H1 (cell line): Measurements from ENCODE around the gene PTPRJ. TPM values are rescaled to one million over a fixed set of nuclear protein-coding genes. Genes with fewer than 3 reads are reported as not detected.

Source experiments
- CTCF ChIA-PET: fragments of 300-600 bp; sonication (Branson Sonifier 250); formaldehyde crosslinking; loops from one replicate; lab custom pipeline; 2021; ENCODE audit not compliant: partially characterized antibody; lab: Charles Lee
- POLR2A ChIA-PET: fragments of 300-600 bp; sonication (Branson Sonifier 250); formaldehyde crosslinking; loops from one replicate; lab custom pipeline; 2021; ENCODE audit warnings: inconsistent platforms; ENCODE audit not compliant: partially characterized antibody; lab: Charles Lee
- DNase-seq, 2 experiments: peaks; one replicate each; pipeline versions ENCODE4 v3.0.0 to v3.0.0-alpha.2; 2010 to 2022; ENCODE audit warnings: low spot score in 2 of 2, low read depth in 1 of 2, mixed read lengths in 1 of 2
- FAIRE-seq: peaks from 2 replicates; lab custom pipeline; 2011; peaks lifted over from hg19 to GRCh38; lab: Jason Lieb, UNC
- H2AFZ ChIP-seq: 2 replicates; pipeline ENCODE4 v1.8.1; 2012; ENCODE audit warnings: low read length, inconsistent platforms
- H2AK5ac ChIP-seq: 2 replicates; pipeline ENCODE4 v1.6.1; 2013; ENCODE audit warnings: low read depth, low read length
- H2BK120ac ChIP-seq: replicated peaks from 2 replicates; pipeline ENCODE3; 2013; ENCODE audit warnings: low read depth, low read length, inconsistent platforms
- H2BK12ac ChIP-seq: 2 replicates; pipeline ENCODE4 v1.6.1; 2013; ENCODE audit warnings: low read depth, low read length
- H2BK15ac ChIP-seq: 2 replicates; pipeline ENCODE4 v1.6.1; 2013; ENCODE audit warnings: low read length
- H2BK20ac ChIP-seq: 2 replicates; pipeline ENCODE4 v1.6.1; 2013; ENCODE audit warnings: low read length
- H2BK5ac ChIP-seq: 2 replicates; pipeline ENCODE4 v1.6.1; 2013; ENCODE audit warnings: low read depth, low read length
- H3K14ac ChIP-seq: 2 replicates; pipeline ENCODE4 v1.6.1; 2013; ENCODE audit warnings: inconsistent platforms; ENCODE audit not compliant: insufficient read length
- H3K18ac ChIP-seq: 2 replicates; pipeline ENCODE4 v1.6.1; 2013; ENCODE audit warnings: low read length; ENCODE audit errors: extremely low read depth
- H3K23ac ChIP-seq: 2 replicates; pipeline ENCODE4 v1.6.1; 2013; ENCODE audit warnings: inconsistent platforms; ENCODE audit not compliant: insufficient read length
- H3K23me2 ChIP-seq: 2 replicates; pipeline ENCODE4 v1.6.1; 2013; ENCODE audit warnings: low read depth, low read length
- H3K27ac ChIP-seq: 2 replicates; pipeline ENCODE4 v1.6.1; 2011; ENCODE audit warnings: low read depth, low read length, inconsistent platforms
- H3K27me3 ChIP-seq, 4 experiments: replicated peaks in 1 of 4; 1 replicate in 1 of 4; 2 replicates in 3 of 4; pipeline versions ENCODE4 v1.6.1 to v1.8.1; 2011 to 2013; ENCODE audit warnings: low read length in 3 of 4, mild to moderate bottlenecking in 3 of 4, inconsistent platforms in 2 of 4, mixed read lengths in 2 of 4, moderate library complexity in 1 of 4; ENCODE audit not compliant: control insufficient read depth in 3 of 4, insufficient read depth in 3 of 4; ENCODE audit errors: extremely low read depth in 1 of 4
- H3K36me3 ChIP-seq, 4 experiments: 2 replicates each; pipeline versions ENCODE4 v1.6.1 to v1.8.1; 2011 to 2013; ENCODE audit warnings: mild to moderate bottlenecking in 4 of 4, low read length in 3 of 4, moderate library complexity in 2 of 4, control low read depth in 1 of 4, inconsistent platforms in 1 of 4; ENCODE audit not compliant: insufficient read depth in 4 of 4, control insufficient read depth in 2 of 4
- H3K4ac ChIP-seq: replicated peaks from 2 replicates; pipeline ENCODE3; 2013; ENCODE audit warnings: low read length, low read depth, mixed read lengths, inconsistent platforms; ENCODE audit not compliant: insufficient read length
- H3K4me1 ChIP-seq, 4 experiments: replicated peaks in 1 of 4; 1 replicate in 1 of 4; 2 replicates in 3 of 4; pipeline versions ENCODE4 v1.6.1 to v1.8.1; 2011 to 2013; ENCODE audit warnings: low read length in 3 of 4, inconsistent platforms in 2 of 4, mixed read lengths in 1 of 4; ENCODE audit not compliant: insufficient read depth in 4 of 4, control insufficient read depth in 3 of 4
- H3K4me2 ChIP-seq, 2 experiments: 2 replicates each; pipeline versions ENCODE4 v1.6.1 to v1.8.1; 2011 to 2013; ENCODE audit warnings: low read depth in 2 of 2, low read length in 2 of 2, control low read depth in 1 of 2, inconsistent platforms in 1 of 2, mild to moderate bottlenecking in 1 of 2; ENCODE audit not compliant: insufficient read depth in 1 of 2
- H3K4me3 ChIP-seq, 4 experiments: fragments of 200-600, 300-600 bp in 1 of 4; sonication (generic), shearing (Covaris generic), sonication (Bioruptor Twin) in 1 of 4; 2 replicates each; pipeline versions ENCODE4 v1.5.1 to v1.8.1; 2011 to 2016; ENCODE audit warnings: low read length in 4 of 4, low read depth in 3 of 4, control low read depth in 2 of 4, inconsistent platforms in 2 of 4, mild to moderate bottlenecking in 2 of 4, mixed read lengths in 1 of 4, moderate library complexity in 1 of 4; ENCODE audit not compliant: insufficient read depth in 2 of 4; ENCODE audit errors: extremely low read depth in 1 of 4
- H3K56ac ChIP-seq: replicated peaks from 2 replicates; pipeline ENCODE3; 2013; ENCODE audit warnings: low read depth, mild to moderate bottlenecking, mixed read lengths, low read length, inconsistent platforms; ENCODE audit not compliant: insufficient read length
- H3K79me1 ChIP-seq: 2 replicates; pipeline ENCODE4 v1.6.1; 2013; ENCODE audit warnings: low read depth, low read length, control low read depth
- H3K79me2 ChIP-seq, 2 experiments: 2 replicates each; pipeline versions ENCODE4 v1.6.1 to v1.8.1; 2012 to 2013; ENCODE audit warnings: low read length in 2 of 2, mild to moderate bottlenecking in 2 of 2, inconsistent platforms in 1 of 2; ENCODE audit not compliant: insufficient read depth in 2 of 2, control insufficient read depth in 1 of 2
- H3K9ac ChIP-seq, 4 experiments: replicated peaks in 1 of 4; 1 replicate in 1 of 4; 2 replicates in 3 of 4; pipeline versions ENCODE4 v1.6.1 to v1.8.1; 2011 to 2013; ENCODE audit warnings: low read depth in 3 of 4, low read length in 3 of 4, control low read depth in 2 of 4, mild to moderate bottlenecking in 2 of 4, moderate library complexity in 2 of 4, inconsistent platforms in 1 of 4; ENCODE audit errors: extremely low read depth in 1 of 4
- H3K9me3 ChIP-seq, 2 experiments: 2 replicates each; pipeline versions ENCODE4 v1.6.1 to v1.8.1; 2012 to 2013; ENCODE audit warnings: mild to moderate bottlenecking in 2 of 2, moderate library complexity in 2 of 2, control low read depth in 1 of 2, inconsistent platforms in 1 of 2, low read depth in 1 of 2, low read length in 1 of 2, mixed read lengths in 1 of 2; ENCODE audit not compliant: insufficient read depth in 2 of 2
- H4K20me1 ChIP-seq, 2 experiments: replicated peaks in 1 of 2; 2 replicates each; pipeline versions ENCODE3 to v1.8.1; 2011 to 2013; ENCODE audit warnings: inconsistent platforms in 2 of 2, low read length in 2 of 2, mild to moderate bottlenecking in 1 of 2; ENCODE audit not compliant: insufficient read depth in 2 of 2, control insufficient read depth in 1 of 2
- H4K5ac ChIP-seq: 2 replicates; pipeline ENCODE4 v1.6.1; 2013; ENCODE audit warnings: low read length, low read depth, mixed read lengths, inconsistent platforms; ENCODE audit not compliant: insufficient read length
- H4K8ac ChIP-seq: 2 replicates; pipeline ENCODE4 v1.8.0; 2013; ENCODE audit warnings: mild to moderate bottlenecking, moderate library complexity, low read length, inconsistent platforms; ENCODE audit not compliant: insufficient read depth; ENCODE audit errors: extremely low read depth
- H4K91ac ChIP-seq: replicated peaks from 2 replicates; pipeline ENCODE3; 2013; ENCODE audit warnings: low read length, mixed read lengths, inconsistent platforms; ENCODE audit not compliant: insufficient read length
- BRCA1 ChIP-seq: IDR thresholded peaks from 2 replicates; pipeline ENCODE4 v1.6.1; 2012; ENCODE audit warnings: low read depth, low read length, improper control_type of control experiment
- CBX5 ChIP-seq: fragments of 300-800, 300-1000 bp; sonication (generic); IDR thresholded peaks from 2 replicates; pipeline ENCODE4 v1.7.1; 2016; ENCODE audit warnings: antibody characterized with exemption, low read length, low read depth
- CBX8 ChIP-seq: fragments of 300-800, 300-1000 bp; sonication (generic); IDR thresholded peaks from 2 replicates; pipeline ENCODE4 v1.7.1; 2016; ENCODE audit warnings: low read depth, low read length, borderline replicate concordance
- E2F6 ChIP-seq: IDR thresholded peaks from 2 replicates; pipeline ENCODE4 v1.6.1; 2012; ENCODE audit warnings: inconsistent platforms
- NANOG ChIP-seq: IDR thresholded peaks from 2 replicates; pipeline ENCODE4 v1.6.1; 2011; ENCODE audit warnings: low read length, low read depth, mild to moderate bottlenecking, inconsistent platforms; ENCODE audit not compliant: insufficient read depth, poor library complexity, severe bottlenecking
- POLR2AphosphoS5 ChIP-seq: IDR thresholded peaks from 2 replicates; pipeline ENCODE4 v1.6.1; 2011; ENCODE audit warnings: low read depth, low read length
- POU5F1 ChIP-seq: IDR thresholded peaks from 2 replicates; pipeline ENCODE4 v1.6.1; 2011; ENCODE audit warnings: low read depth, mild to moderate bottlenecking, low read length, moderate library complexity
- SAP30 ChIP-seq: fragments of 300-600 bp; sonication (generic); IDR thresholded peaks from 2 replicates; pipeline ENCODE4 v1.7.1; 2012; ENCODE audit warnings: low read length, moderate library complexity, mild to moderate bottlenecking, inconsistent platforms; ENCODE audit not compliant: insufficient read depth, insufficient replicate concordance
- SP2 ChIP-seq: IDR thresholded peaks from 2 replicates; pipeline ENCODE4 v1.6.1; 2012; ENCODE audit warnings: mild to moderate bottlenecking, low read length, inconsistent platforms
- TBP ChIP-seq: IDR thresholded peaks from 2 replicates; pipeline ENCODE4 v1.6.1; 2011; ENCODE audit warnings: low read depth, low read length, improper control_type of control experiment
- TEAD4 ChIP-seq: IDR thresholded peaks from 2 replicates; pipeline ENCODE4 v1.6.1; 2012; ENCODE audit warnings: low read depth, low read length, inconsistent platforms, mixed read lengths
- USF2 ChIP-seq: IDR thresholded peaks from 2 replicates; pipeline ENCODE4 v1.6.1; 2011; ENCODE audit warnings: low read length, improper control_type of control experiment
- YY1 ChIP-seq: IDR thresholded peaks from 2 replicates; pipeline ENCODE4 v1.6.1; 2011; ENCODE audit warnings: low read depth, mild to moderate bottlenecking, low read length
- WGBS, 2 experiments: shearing (Covaris generic) in 1 of 2; methylation state at CpG; one replicate each; pipeline versions ENCODE4 v1.1.6 to v1.1.7; 2013 to 2015; ENCODE audit warnings: low lambda C conversion rate in 2 of 2, mixed read lengths in 2 of 2, inconsistent platforms in 1 of 2, low coverage in 1 of 2, missing lambda C conversion rate in 1 of 2; ENCODE audit not compliant: insufficient replicate concordance in 2 of 2, insufficient coverage in 1 of 2, insufficient read length in 1 of 2; ENCODE audit errors: extremely low coverage in 1 of 2, missing lambda C conversion rate in 1 of 2; 5-methylcytosine and 5-hydroxymethylcytosine counted together
- polyA plus RNA-seq, 7 experiments: library from polyadenylated mRNA; depleted of rRNA in 3 of 7; stranded (reverse) in 5 of 7; unstranded in 2 of 7; fragments of >200 nt in 5 of 7; fragments of 200-250 nt in 2 of 7; gene quantifications; 1 replicate in 5 of 7; 2 replicates in 1 of 7; 4 replicates in 1 of 7; pipeline versions ENCODE4 v1.2.1 to v1.2.3, GENCODE V29; 2011 to 2013; ENCODE audit warnings: missing spikeins in 2 of 7, mixed read lengths in 2 of 7
- total RNA-seq: library from RNA; stranded (reverse); fragmentation: NEBNext Ultra II Directional; extraction: Animal tissue kit (Norgen Biotek cat#: 25700); gene quantifications from 2 replicates; pipeline ENCODE4 v1.2.1, GENCODE V29; 2021

PTPRJ gene
- total and polyA plus RNA-seq, 2 of the 8 experiments (the other 6 are each of a cell fraction or from before 2014, with no cell fraction given), result 4.4 to 22.6 TPM

GRCh38 chr11:48082771-48083170 is 102.4 kb downstream of the PTPRJ start:
- Histone ChIP-seq H3K23ac (no peak overlapping the region), H4K8ac (no peak overlapping the region), H3K4ac (no peak overlapping the region), H3K4me2 (no peak overlapping the region), H2AFZ (no peak overlapping the region), H4K5ac (no peak overlapping the region), H3K9ac (no peak overlapping the region), H3K36me3 (no peaks in the 10 kb centered on the region), H3K4me3 (no peak overlapping the region), H4K20me1 (no peaks in the 10 kb centered on the region), H3K27ac (no peak overlapping the region), H3K27me3 (no peaks in the 10 kb centered on the region), H3K18ac (no peak overlapping the region), H3K79me1 (peaks cover 2% of the 10 kb centered on the region), H3K79me2 (no peaks in the 10 kb centered on the region), H2BK5ac (no peak overlapping the region), H2BK15ac (no peak overlapping the region), H4K91ac (no peak overlapping the region), H2BK12ac (no peak overlapping the region), H3K9me3 (peaks cover 0 to 4% of the 10 kb centered on the region in 2 experiments; a peak in 1 of 4 replicates), H2BK120ac (no peak overlapping the region), H2AK5ac (no peak overlapping the region), H3K23me2 (no peaks in the 10 kb centered on the region), H2BK20ac (no peak overlapping the region), H3K56ac (no peak overlapping the region), H3K4me1 (0 out of 7 replicates have a peak, but pooled peaks cover 0 to 4% (median 1%) of the 10 kb centered on the region in 4 experiments), H3K14ac (no peak overlapping the region)
- FAIRE-seq (no peak), DNase-seq (no peak)
- WGBS, 2 experiments, result 93% methylated on average over 2 of the region's 2 CpGs; no CpG with 5 or more reads in 1 of the 2 experiments
- ChIA-PET CTCF (interaction anchor here (1.3 kb wide), 1 partner anchor 26 kb away, joined by 3 read pairs; no protein-coding TSS in a partner anchor), POLR2A (interaction anchor here (0.5 kb wide), 1 partner anchor 18 kb away, joined by 4 read pairs; no protein-coding TSS in a partner anchor)
- TF ChIP-seq NANOG (no peak), CBX8 (no peak), POLR2AphosphoS5 (no peak), BRCA1 (no peak), CBX5 (no peak), POU5F1 (no peak), E2F6 (no peak), TBP (no peak), SP2 (no peak), TEAD4 (no peak), SAP30 (no peak), YY1 (no peak), USF2 (no peak)
